Common myeloid progenitor, CD34-positive (primary cell): ENCODE measurements around the gene GSG1L.
A peak's percentile ranks its signal among the peaks of the same experiment; 100 is the strongest.

Experiments
- CTCF ChIA-PET: fragments of 350-600 bp; sonication (Branson Sonifier 250); formaldehyde crosslinking; loops from one replicate; lab custom pipeline; 2021; ENCODE audit warnings: antibody characterized with exemption; lab: Charles Lee
- POLR2A ChIA-PET: fragments of 350-600 bp; sonication (Branson Sonifier 250); formaldehyde crosslinking; loops from one replicate; lab custom pipeline; 2021; ENCODE audit warnings: antibody characterized with exemption; lab: Charles Lee
- DNase-seq, 3 donors: peaks; one replicate each; pipeline versions ENCODE4 v3.0.0 to v3.0.0-alpha.2; 2013
- H3K27ac ChIP-seq, 2 experiments: 1 replicate in 1 of 2; 2 replicates in 1 of 2; pipeline ENCODE4 v1.7.0; 2013; ENCODE audit warnings: inconsistent platforms in 2 of 2, low read length in 2 of 2, mild to moderate bottlenecking in 2 of 2, low read depth in 1 of 2, moderate library complexity in 1 of 2; ENCODE audit not compliant: severe bottlenecking in 2 of 2, insufficient read depth in 1 of 2, poor library complexity in 1 of 2
- H3K27me3 ChIP-seq, 5 experiments: replicated peaks in 2 of 5; 1 replicate in 3 of 5; 2 replicates in 2 of 5; pipeline versions ENCODE4 v1.6.1 to v1.7.0; 2013; ENCODE audit warnings: low read length in 4 of 5, mild to moderate bottlenecking in 2 of 5, moderate library complexity in 2 of 5, inconsistent platforms in 1 of 5; ENCODE audit not compliant: insufficient read depth in 5 of 5, control insufficient read depth in 4 of 5
- H3K36me3 ChIP-seq, 4 experiments: 1 replicate in 2 of 4; 2 replicates in 2 of 4; pipeline versions ENCODE4 v1.6.1 to v1.7.0; 2013; ENCODE audit warnings: low read length in 3 of 4, control low read depth in 1 of 4, mild to moderate bottlenecking in 1 of 4; ENCODE audit not compliant: control insufficient read depth in 4 of 4, insufficient read depth in 4 of 4
- H3K4me1 ChIP-seq, 4 experiments: 1 replicate in 3 of 4; 2 replicates in 1 of 4; pipeline versions ENCODE4 v1.6.1 to v1.7.1; 2013; ENCODE audit warnings: low read length in 3 of 4, mild to moderate bottlenecking in 3 of 4, control low read depth in 1 of 4, inconsistent platforms in 1 of 4, moderate library complexity in 1 of 4; ENCODE audit not compliant: control insufficient read depth in 4 of 4, insufficient read depth in 4 of 4; ENCODE audit errors: control extremely low read depth in 1 of 4
- H3K4me3 ChIP-seq, 7 experiments: 1 replicate in 4 of 7; 2 replicates in 3 of 7; pipeline versions ENCODE4 v1.5.1 to v1.7.0; 2013; ENCODE audit warnings: mild to moderate bottlenecking in 7 of 7, low read length in 6 of 7, moderate library complexity in 6 of 7, inconsistent platforms in 2 of 7, low read depth in 2 of 7, control low read depth in 1 of 7; ENCODE audit not compliant: insufficient read depth in 4 of 7, control insufficient read depth in 1 of 7; ENCODE audit errors: extremely low read depth in 1 of 7
- H3K9me3 ChIP-seq, 5 experiments: 1 replicate in 4 of 5; 2 replicates in 1 of 5; pipeline versions ENCODE4 v1.6.1 to v1.7.1; 2013; ENCODE audit warnings: low read length in 4 of 5, mild to moderate bottlenecking in 2 of 5, inconsistent platforms in 1 of 5, low read depth in 1 of 5, moderate library complexity in 1 of 5; ENCODE audit not compliant: control insufficient read depth in 4 of 5, insufficient read depth in 2 of 5; ENCODE audit errors: control extremely low read depth in 1 of 5
- WGBS: methylation state at CpG from one replicate; pipeline ENCODE4 v1.1.5; 2013; ENCODE audit not compliant: insufficient coverage; 5-methylcytosine and 5-hydroxymethylcytosine counted together

GSG1L gene

DNA sequence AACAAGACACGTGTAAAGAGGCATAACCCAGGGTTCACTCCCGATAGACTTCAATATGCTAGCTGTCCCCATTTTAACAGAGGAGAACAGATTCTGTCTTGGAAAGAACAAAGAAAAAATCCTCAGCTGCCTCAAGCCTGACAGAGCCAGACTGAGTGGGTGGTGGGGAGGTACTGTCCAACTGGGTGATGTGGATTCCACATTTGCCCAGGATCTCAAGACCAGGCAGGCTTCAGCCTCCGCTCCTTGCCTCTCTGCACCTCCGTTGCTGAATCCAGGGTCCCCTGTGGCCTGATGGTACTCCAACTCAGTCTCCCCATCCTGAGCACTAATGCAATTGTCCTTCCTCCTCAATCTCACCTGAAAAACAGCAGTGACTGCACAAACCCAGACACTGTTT lies 163.8 kb downstream of the GSG1L start:
- H3K4me1 ChIP-seq: no peaks in the 10 kb centered on the region
- POLR2A ChIA-PET: no interaction called here
- DNase-seq: no peak
- H3K27ac ChIP-seq: no peak overlapping the region
- WGBS: 85% methylated on average over 4 of the region's 4 CpGs
- peaks cover 0 to 21% (median 7%) of the 10 kb centered on the region in 5 experiments for H3K27me3 ChIP-seq
- H3K9me3 ChIP-seq: peaks cover 0 to 6% (median 0%) of the 10 kb centered on the region in 5 experiments
- CTCF ChIA-PET: no interaction called here
- no peak overlapping the region for H3K4me3 ChIP-seq
- no peaks in the 10 kb centered on the region for H3K36me3 ChIP-seq

DNA sequence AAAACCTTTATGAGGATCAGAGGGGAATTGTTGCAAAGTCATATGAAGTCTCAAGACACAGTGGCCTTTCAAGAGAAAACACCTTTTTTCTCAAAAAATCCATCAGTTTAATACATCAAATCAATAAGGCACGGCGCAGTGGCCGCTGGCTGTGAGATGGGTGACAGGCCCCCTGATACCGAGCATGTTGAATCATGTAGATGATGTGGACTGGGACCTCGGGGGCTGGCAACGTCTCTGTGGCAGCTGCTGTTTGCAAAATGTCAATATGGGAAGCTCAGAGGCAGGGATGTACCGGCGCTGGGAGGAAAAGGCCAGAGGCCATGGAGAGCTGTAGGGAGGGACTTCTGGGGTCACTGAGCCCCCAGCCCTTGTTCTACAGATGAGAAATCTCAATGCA lies 169.1 kb downstream of the GSG1L start:
- H3K36me3 ChIP-seq: no peaks in the 10 kb centered on the region
- POLR2A ChIA-PET: no interaction called here
- CTCF ChIA-PET: no interaction called here
- H3K4me3 ChIP-seq: no peak overlapping the region
- H3K4me1 ChIP-seq: no peaks in the 10 kb centered on the region
- H3K9me3 ChIP-seq: peaks cover 0 to 6% (median 0%) of the 10 kb centered on the region in 5 experiments
- peaks cover 0 to 49% (median 10%) of the 10 kb centered on the region in 5 experiments for H3K27me3 ChIP-seq
- WGBS: 90% methylated on average over 7 of the region's 8 CpGs
- DNase-seq: no peak
- no peak overlapping the region for H3K27ac ChIP-seq

DNA sequence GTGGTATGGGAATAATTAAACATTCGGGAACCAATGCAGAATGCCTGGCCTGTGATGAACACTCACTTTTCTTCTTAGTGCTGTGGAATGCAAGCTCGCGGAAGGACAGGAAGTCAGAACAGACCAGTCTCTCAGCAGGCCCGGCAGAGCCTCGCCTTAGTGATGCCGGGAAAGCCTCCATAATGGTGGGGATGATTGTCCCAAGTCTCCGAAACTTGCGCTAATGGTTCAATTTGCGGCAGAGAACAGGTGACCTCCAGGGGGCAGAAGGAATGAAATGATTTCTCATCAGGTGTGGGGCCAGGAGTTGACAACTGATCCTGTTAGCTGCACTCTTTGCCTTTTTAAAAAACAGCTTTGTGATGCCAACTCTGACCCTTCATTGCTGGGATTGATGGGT lies 170.6 kb downstream of the GSG1L start:
- H3K4me3 ChIP-seq: no peak overlapping the region
- CTCF ChIA-PET: interaction anchor here (1.6 kb wide), 1 partner anchor 178 kb away, joined by 5 read pairs; no protein-coding TSS in a partner anchor
- no peak overlapping the region for H3K27ac ChIP-seq
- H3K36me3 ChIP-seq: no peaks in the 10 kb centered on the region
- no peaks in the 10 kb centered on the region for H3K4me1 ChIP-seq
- POLR2A ChIA-PET: no interaction called here
- WGBS: 41% methylated on average over 9 of the region's 9 CpGs
- peaks cover 0 to 6% (median 0%) of the 10 kb centered on the region in 5 experiments for H3K9me3 ChIP-seq
- peaks cover 0 to 52% (median 10%) of the 10 kb centered on the region in 5 experiments for H3K27me3 ChIP-seq
- peak in 2 of 3 donors; percentile 3 to 8 for DNase-seq

DNA sequence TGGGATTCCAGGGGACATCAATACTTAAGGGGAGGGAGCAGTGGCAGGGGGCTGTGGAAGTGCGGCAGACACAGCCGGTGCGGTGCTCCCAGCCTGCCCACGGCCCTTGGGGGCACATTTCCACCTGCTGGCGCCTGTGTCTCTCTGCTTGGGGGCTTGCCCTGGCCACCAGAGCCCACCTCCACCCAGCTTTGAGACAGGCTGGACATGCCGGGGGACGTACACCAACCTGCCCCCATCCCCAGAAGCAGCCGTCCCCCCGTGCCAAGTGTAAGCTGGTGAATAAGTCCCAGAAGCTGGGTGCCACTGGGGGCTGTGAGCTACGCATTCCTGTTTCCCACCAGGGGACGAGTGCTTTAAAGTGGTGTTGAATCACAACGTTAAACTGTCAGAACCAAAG lies 172.6 kb downstream of the GSG1L start:
- POLR2A ChIA-PET: no interaction called here
- Histone ChIP-seq H3K27me3 (peaks cover 0 to 56% (median 11%) of the 10 kb centered on the region in 5 experiments), H3K27ac (no peak overlapping the region), H3K9me3 (no peaks in the 10 kb centered on the region), H3K4me3 (no peak overlapping the region), H3K36me3 (no peaks in the 10 kb centered on the region), H3K4me1 (no peaks in the 10 kb centered on the region)
- WGBS: 67% methylated on average over 9 of the region's 12 CpGs
- DNase-seq: no peak
- CTCF ChIA-PET: no interaction called here

- DNase-seq: no peak
- Histone ChIP-seq H3K36me3 (no peaks in the 10 kb centered on the region), H3K27ac (no peak overlapping the region), H3K4me1 (no peaks in the 10 kb centered on the region), H3K27me3 (peaks cover 0 to 55% (median 12%) of the 10 kb centered on the region in 5 experiments), H3K4me3 (no peak overlapping the region), H3K9me3 (no peaks in the 10 kb centered on the region)
- CTCF ChIA-PET: no interaction called here
- POLR2A ChIA-PET: no interaction called here
- WGBS: 95% methylated on average over 5 of the region's 6 CpGs
These were observed 173.5 kb downstream of the GSG1L start for GRCh38 chr16:27890006-27890405.

- CTCF ChIA-PET: no interaction called here
- 86% methylated on average over 2 of the region's 5 CpGs for WGBS
These were observed 179.9 kb downstream of the GSG1L start for GRCh38 chr16:27883576-27883975.

GRCh38 chr16:27880287-27880686 lies 183.2 kb downstream of the GSG1L start:
- Histone ChIP-seq H3K9me3 (peaks cover 0 to 16% (median 5%) of the 10 kb centered on the region in 5 experiments), H3K27ac (no peak overlapping the region), H3K4me3 (no peak overlapping the region), H3K4me1 (no peaks in the 10 kb centered on the region), H3K36me3 (no peaks in the 10 kb centered on the region), H3K27me3 (no peaks in the 10 kb centered on the region)
- POLR2A ChIA-PET: no interaction called here
- no peak for DNase-seq
- CTCF ChIA-PET: no interaction called here
- WGBS: 88% methylated on average over 1 of the region's 2 CpGs

More at GRCh38 chr16:27883576-27883975, 179.9 kb downstream of the GSG1L start:
- Histone ChIP-seq H3K36me3 (no peaks in the 10 kb centered on the region), H3K4me3 (no peak overlapping the region), H3K27me3 (peaks cover 0 to 9% (median 5%) of the 10 kb centered on the region in 5 experiments), H3K27ac (no peak overlapping the region), H3K4me1 (no peaks in the 10 kb centered on the region), H3K9me3 (no peaks in the 10 kb centered on the region)
- POLR2A ChIA-PET: no interaction called here
- DNase-seq: no peak
